Sigmoid colon (tissue), 7 donors: ENCODE data around the gene ABHD12. TPM values are rescaled to one million over a fixed set of nuclear protein-coding genes. Genes with fewer than 3 reads are reported as not detected.
"Not testable (repeated sequence)": the region's sequence is repeated elsewhere in the genome, so short reads cannot be mapped to it uniquely, and the experiment has no call there.

ENCODE experiments used
- DNase-seq: peaks from one replicate; pipeline ENCODE4 v3.0.0-alpha.2; 2019
- H3K27ac ChIP-seq, 4 donors: fragments of 200-600 bp; sonication (generic); one replicate each; pipeline ENCODE4 v1.5.1; 2016 to 2019; ENCODE audit warnings: mild to moderate bottlenecking in 1 of 4
- H3K27me3 ChIP-seq, 3 donors: fragments of 200-600 bp; sonication (generic); one replicate each; pipeline ENCODE4 v1.5.1; 2019; ENCODE audit warnings: mild to moderate bottlenecking in 1 of 3
- H3K36me3 ChIP-seq, 4 donors: fragments of 200-600 bp; sonication (generic); one replicate each; pipeline ENCODE4 v1.5.1; 2016 to 2019
- H3K4me1 ChIP-seq, 4 donors: fragments of 200-600 bp; sonication (generic); one replicate each; pipeline ENCODE4 v1.5.1; 2017 to 2019
- H3K4me3 ChIP-seq, 4 donors: fragments of 200-600 bp; sonication (generic); one replicate each; pipeline ENCODE4 v1.5.1; 2017 to 2019; ENCODE audit warnings: mild to moderate bottlenecking in 2 of 4, moderate library complexity in 1 of 4
- H3K9me3 ChIP-seq, 4 donors: fragments of 200-600 bp in 3 of 4; sonication (generic) in 3 of 4; one replicate each; pipeline versions ENCODE4 v1.5.1 to v1.6.1; 2013 to 2019
- CTCF ChIP-seq, 4 experiments: fragments of 450-650 bp in 3 of 4; fragments of 200-600 bp in 1 of 4; IDR thresholded peaks; one replicate each; pipeline ENCODE4 v1.5.1; 2016 to 2019; ENCODE audit warnings: antibody characterized with exemption in 4 of 4, mild to moderate bottlenecking in 3 of 4, moderate library complexity in 2 of 4
- EP300 ChIP-seq, 4 donors: sonication (generic); formaldehyde crosslinking; IDR thresholded peaks; one replicate each; pipeline ENCODE4 v1.6.1; 2017; ENCODE audit warnings: antibody characterized with exemption in 4 of 4
- POLR2A ChIP-seq, 2 donors: fragments of 450-650 bp; IDR thresholded peaks; one replicate each; pipeline ENCODE4 v1.6.1; 2016; ENCODE audit warnings: antibody characterized with exemption in 2 of 2, mild to moderate bottlenecking in 2 of 2, moderate library complexity in 2 of 2
- POLR2AphosphoS5 ChIP-seq, 4 donors: sonication (generic); formaldehyde crosslinking; IDR thresholded peaks; one replicate each; pipeline ENCODE4 v1.6.1; 2017; ENCODE audit warnings: antibody characterized with exemption in 4 of 4
- WGBS, 2 donors: extraction: QIAGEN DNeasy Blood & Tissue Kit; methylation state at CpG; one replicate each; pipeline ENCODE4 v1.1.7; 2013; 5-methylcytosine and 5-hydroxymethylcytosine counted together
- intact Hi-C: fragments of 100-400 bp; cut with DNase I; formaldehyde crosslinking; loops from one replicate; pipeline ENCODE4 v1.15.1; 2023
- polyA plus RNA-seq, 3 donors: library from polyadenylated mRNA; stranded (reverse); fragments of 200-250 nt; gene quantifications; one replicate each; pipeline ENCODE4 v1.2.3, GENCODE V29; 2013
- total RNA-seq, 4 donors: library from RNA; depleted of rRNA; stranded (reverse); fragments of >200 nt; gene quantifications; one replicate each; pipeline ENCODE4 v1.1.0, GENCODE V29; 2016
- donor health status: healthy with polysubstance abuse.
- donor health status: Bipolar disorder and iron deficiency.
- donor health status: healthy.

The ABHD12 gene
- total and polyA plus RNA-seq, 7 donors: 18.9 to 49.0 (median 35.7) TPM

DNA sequence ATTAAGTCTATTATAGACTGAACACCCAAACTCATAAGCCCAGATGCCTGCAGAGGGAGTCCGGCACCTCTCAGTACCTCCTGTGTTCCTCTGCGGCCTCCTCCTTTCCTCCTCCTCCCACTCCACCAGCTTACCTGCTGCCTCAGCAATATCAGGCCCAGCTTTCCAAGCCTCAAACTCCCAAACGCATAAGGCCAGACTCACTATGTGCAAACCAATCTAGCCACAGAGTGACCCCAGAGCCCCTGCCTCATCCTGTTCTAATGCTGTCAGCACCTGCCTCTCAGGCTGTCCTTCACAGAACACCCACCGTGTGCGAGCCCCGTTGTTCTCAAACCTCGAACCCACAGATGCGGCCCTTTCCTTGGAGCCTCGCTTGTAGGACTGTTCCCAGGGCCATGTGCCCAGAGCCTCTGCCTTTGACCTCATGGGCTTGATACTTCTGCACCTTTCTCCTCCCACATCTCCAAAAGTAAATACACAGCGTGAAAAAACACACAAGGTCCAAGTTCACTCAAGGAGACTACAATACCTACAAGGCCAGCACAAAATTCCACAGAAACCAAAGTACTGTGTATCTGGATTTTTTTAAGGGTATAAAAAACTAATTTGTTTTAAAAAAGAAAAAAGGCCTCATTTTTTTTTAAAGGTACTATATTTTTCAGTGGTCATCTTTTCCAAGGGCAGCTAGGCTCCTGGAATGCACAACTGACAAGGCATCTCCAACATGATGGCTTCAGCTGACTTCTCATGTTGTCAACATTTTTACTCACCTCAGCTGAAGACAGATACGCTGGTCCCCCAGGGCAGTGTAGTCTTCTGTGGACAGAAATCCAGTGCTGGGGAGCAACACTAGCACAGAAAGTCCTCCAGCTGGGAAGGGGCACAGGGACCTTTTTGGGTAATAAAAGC lies 52.3 kb downstream of the ABHD12 start:
- intact Hi-C loops: no loop called here
- TF ChIP-seq POLR2AphosphoS5 (IDR thresholded peaks at IDR 0.05) (no peak), CTCF (IDR thresholded peaks at IDR 0.05) (no peak), EP300 (IDR thresholded peaks at IDR 0.05) (no peak), POLR2A (IDR thresholded peaks at IDR 0.05) (no peak)
- DNase-seq: no peak
- Histone ChIP-seq H3K27me3 (no peaks in the 10 kb centered on the region), H3K9me3 (no peaks in the 10 kb centered on the region), H3K4me1 (no peaks in the 10 kb centered on the region), H3K27ac (no peak overlapping the region), H3K36me3 (peaks cover 0 to 10% (median 0%) of the 10 kb centered on the region in 4 donors), H3K4me3 (no peak overlapping the region)
- 81 to 87% methylated on average over 11 of the region's 11 CpGs for WGBS, 2 donors

- WGBS, 2 donors: 72 to 89% methylated on average over 17 of the region's 17 CpGs
Measured at GRCh38 chr20:25336561-25337422, 53.8 kb downstream of the ABHD12 start.

DNA sequence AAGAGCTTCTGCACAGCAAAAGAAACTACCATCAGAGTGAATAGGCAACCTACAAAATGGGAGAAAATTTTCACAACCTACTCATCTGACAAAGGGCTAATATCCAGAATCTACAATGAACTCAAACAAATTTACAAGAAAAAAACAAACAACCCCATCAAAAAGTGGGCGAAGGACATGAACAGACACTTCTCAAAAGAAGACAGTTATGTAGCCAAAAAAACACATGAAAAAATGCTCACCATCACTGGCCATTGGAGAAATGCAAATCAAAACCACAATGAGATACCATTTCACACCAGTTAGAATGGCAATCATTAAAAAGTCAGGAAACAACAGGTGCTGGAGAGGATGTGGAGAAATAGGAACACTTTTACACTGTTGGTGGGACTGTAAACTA lies 55.7 kb downstream of the ABHD12 start:
- H3K4me1 ChIP-seq, H3K27ac ChIP-seq, H3K9me3 ChIP-seq, H3K27me3 ChIP-seq, DNase-seq, H3K36me3 ChIP-seq, intact Hi-C loops, H3K4me3 ChIP-seq: not testable (repeated sequence)
- WGBS, 2 donors: 92 to 100% methylated on average over 1 of the region's 1 CpG

More at GRCh38 chr20:25336561-25337422, 53.8 kb downstream of the ABHD12 start:
- no peaks in the 10 kb centered on the region for H3K4me1 ChIP-seq
- no peaks in the 10 kb centered on the region for H3K9me3 ChIP-seq
- H3K36me3 ChIP-seq: peaks cover 0 to 10% (median 0%) of the 10 kb centered on the region in 4 donors
- no peak overlapping the region for H3K27ac ChIP-seq
- H3K27me3 ChIP-seq: no peaks in the 10 kb centered on the region
- intact Hi-C loops: no loop called here
- no peak for DNase-seq
- peak in 2 of 4 experiments; percentile 10 to 35 for TF ChIP-seq CTCF (IDR thresholded peaks at IDR 0.05)
- no peak for TF ChIP-seq EP300 (IDR thresholded peaks at IDR 0.05)
- no peak overlapping the region for H3K4me3 ChIP-seq

DNA sequence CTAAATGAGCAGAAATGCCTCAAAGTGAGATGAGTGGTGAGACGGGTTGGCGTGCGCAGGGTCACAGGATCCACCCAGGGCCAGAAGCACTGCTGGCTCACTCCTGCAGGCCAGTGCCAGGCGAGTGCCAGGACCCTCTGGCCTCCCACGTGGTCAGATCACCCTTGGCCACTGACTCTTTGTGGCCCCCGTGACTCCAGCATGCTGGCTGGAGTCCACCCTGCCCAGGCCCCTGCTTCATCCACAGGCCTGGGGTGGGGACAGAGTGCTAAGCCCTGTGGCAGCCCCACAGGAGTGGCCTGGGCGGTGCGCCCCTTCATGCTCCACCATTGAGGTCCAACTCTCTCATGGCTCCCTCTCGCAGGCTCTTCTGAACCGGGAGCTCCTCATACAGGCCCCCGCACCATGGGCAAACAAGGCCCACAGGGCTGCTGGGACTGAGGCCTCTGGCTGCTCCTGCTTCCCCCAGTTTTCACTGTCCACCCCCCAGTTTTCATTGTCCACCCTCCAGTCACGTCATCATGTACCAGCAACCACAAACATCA lies 61.6 kb downstream of the ABHD12 start:
- DNase-seq: no peak
- 95 to 96% methylated on average over 12 of the region's 12 CpGs for WGBS, 2 donors
- intact Hi-C loops: no loop called here
- H3K27ac ChIP-seq: no peak overlapping the region
- no peaks in the 10 kb centered on the region for H3K36me3 ChIP-seq
- no peaks in the 10 kb centered on the region for H3K27me3 ChIP-seq
- TF ChIP-seq CTCF (IDR thresholded peaks at IDR 0.05): no peak
- no peak for TF ChIP-seq EP300 (IDR thresholded peaks at IDR 0.05)
- no peak for TF ChIP-seq POLR2AphosphoS5 (IDR thresholded peaks at IDR 0.05)
- no peak for TF ChIP-seq POLR2A (IDR thresholded peaks at IDR 0.05)
- no peak overlapping the region for H3K4me3 ChIP-seq
- H3K4me1 ChIP-seq: peaks cover 0 to 14% (median 11%) of the 10 kb centered on the region in 4 donors
- no peaks in the 10 kb centered on the region for H3K9me3 ChIP-seq
